Transverse colon (tissue), 4 donors: Measurements from ENCODE around the gene FAM13A. TPM values are rescaled to one million over a fixed set of nuclear protein-coding genes. Genes with fewer than 3 reads are reported as not detected.

ENCODE experiments used
- DNase-seq: peaks from one replicate; pipeline ENCODE4 v3.0.0-alpha.2; 2019
- H3K27ac ChIP-seq, 4 donors: fragments of 200-600 bp; sonication (generic); 2 replicates each; pipeline ENCODE4 v1.5.1; 2016 to 2018; ENCODE audit warnings: inconsistent platforms in 4 of 4
- H3K27me3 ChIP-seq: fragments of 200-600 bp; sonication (generic); 2 replicates; pipeline ENCODE4 v1.5.1; 2017; ENCODE audit warnings: inconsistent platforms
- H3K36me3 ChIP-seq, 4 donors: fragments of 200-600 bp; sonication (generic); 2 replicates each; pipeline ENCODE4 v1.5.1; 2017 to 2019; ENCODE audit warnings: inconsistent platforms in 4 of 4
- H3K4me1 ChIP-seq, 4 donors: fragments of 200-600 bp; sonication (generic); 2 replicates each; pipeline ENCODE4 v1.5.1; 2017 to 2020; ENCODE audit warnings: inconsistent platforms in 4 of 4
- H3K4me3 ChIP-seq, 4 donors: fragments of 200-600 bp; sonication (generic); 1 replicate in 1 of 4; 2 replicates in 3 of 4; pipeline versions ENCODE4 v1.5.1 to v1.6.1; 2017 to 2019; ENCODE audit warnings: inconsistent platforms in 4 of 4
- H3K9me3 ChIP-seq, 2 donors: fragments of 200-600 bp; sonication (generic); 2 replicates each; pipeline ENCODE4 v1.5.1; 2017 to 2019; ENCODE audit warnings: inconsistent platforms in 2 of 2
- CTCF ChIP-seq, 5 experiments: fragments of 200-600 bp in 3 of 5; fragments of 450-650 bp in 2 of 5; sonication (generic) in 3 of 5; IDR thresholded peaks; 1 replicate in 2 of 5; 2 replicates in 3 of 5; pipeline ENCODE4 v1.5.1; 2016 to 2017; ENCODE audit warnings: antibody characterized with exemption in 5 of 5, inconsistent platforms in 3 of 5, mild to moderate bottlenecking in 2 of 5, moderate library complexity in 1 of 5
- EP300 ChIP-seq: sonication (generic); formaldehyde crosslinking; IDR thresholded peaks from one replicate; pipeline ENCODE4 v1.6.1; 2017; ENCODE audit warnings: antibody characterized with exemption, low read depth
- POLR2A ChIP-seq: fragments of 450-650 bp; IDR thresholded peaks from one replicate; pipeline ENCODE4 v1.6.1; 2016; ENCODE audit warnings: antibody characterized with exemption, mild to moderate bottlenecking, moderate library complexity
- POLR2AphosphoS5 ChIP-seq, 3 donors: sonication (generic); formaldehyde crosslinking; IDR thresholded peaks; one replicate each; pipeline ENCODE4 v1.6.1; 2016; ENCODE audit warnings: antibody characterized with exemption in 3 of 3
- WGBS, 2 donors: methylation state at CpG; one replicate each; pipeline ENCODE4 v1.1.5; 2018; ENCODE audit warnings: low coverage in 1 of 2; 5-methylcytosine and 5-hydroxymethylcytosine counted together
- in situ Hi-C, 4 donors: fragments of 200-750 bp; cut with MboI; loops; one replicate each; pipeline versions ENCODE4 v1.15.0 to v1.15.1; 2017; ENCODE audit warnings: low sequenced_read_pairs in 3 of 4, low pct_ligation_motif_present in 1 of 4, low pct_unique_long_range_greater_than_20kb in 1 of 4
- intact Hi-C: fragments of 100-400 bp; cut with DNase I; formaldehyde crosslinking; loops from one replicate; pipeline ENCODE4 v1.15.1; 2023; ENCODE audit warnings: low total_unique reads
- small RNA-seq, 4 donors: library from RNA; depleted of rRNA; stranded (forward); fragments of <200 nt; gene quantifications; one replicate each; pipeline ENCODE3, GENCODE V24; 2016
- total RNA-seq, 4 donors: library from RNA; depleted of rRNA; stranded (reverse); fragments of >200 nt; gene quantifications; one replicate each; pipeline ENCODE4 v1.1.0, GENCODE V29; 2016

The FAM13A gene
- total RNA-seq, 4 donors from 2014 or later: 57.6 to 88.6 (median 67.6) TPM

DNA sequence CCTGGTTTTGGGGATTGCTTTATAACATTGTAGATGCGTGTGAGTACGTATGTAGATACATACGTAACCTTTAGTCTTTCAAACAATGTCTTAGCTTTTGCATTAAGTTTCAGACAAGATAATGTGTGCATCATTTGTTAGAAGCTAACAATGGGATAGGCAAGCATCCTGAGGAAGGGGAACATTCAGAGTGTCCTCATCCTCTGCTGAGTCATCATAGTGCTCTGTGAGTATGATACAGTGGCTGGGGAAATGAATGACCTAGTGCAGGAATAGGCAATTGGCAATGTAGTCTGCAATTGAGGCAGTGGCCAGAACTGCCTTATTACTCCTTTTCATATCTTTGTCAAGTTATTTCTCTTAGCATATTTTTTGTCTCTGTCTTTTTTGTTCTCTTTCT lies 366.6 kb downstream of the FAM13A start:
- WGBS, 2 donors: 96 to 100% methylated on average over 3 of the region's 3 CpGs
- Histone ChIP-seq H3K4me3 (no peak overlapping the region), H3K27me3 (no peaks in the 10 kb centered on the region), H3K9me3 (no peaks in the 10 kb centered on the region), H3K27ac (no peak overlapping the region), H3K36me3 (peaks cover 0 to 24% (median 3%) of the 10 kb centered on the region in 4 donors), H3K4me1 (no peaks in the 10 kb centered on the region)
- DNase-seq: no peak
- TF ChIP-seq POLR2AphosphoS5 (IDR thresholded peaks at IDR 0.05) (no peak), POLR2A (no peak), EP300 (no peak), CTCF (IDR thresholded peaks at IDR 0.05) (no peak)
- in situ Hi-C loops (no loop called here), intact Hi-C loops (no loop called here)

DNA sequence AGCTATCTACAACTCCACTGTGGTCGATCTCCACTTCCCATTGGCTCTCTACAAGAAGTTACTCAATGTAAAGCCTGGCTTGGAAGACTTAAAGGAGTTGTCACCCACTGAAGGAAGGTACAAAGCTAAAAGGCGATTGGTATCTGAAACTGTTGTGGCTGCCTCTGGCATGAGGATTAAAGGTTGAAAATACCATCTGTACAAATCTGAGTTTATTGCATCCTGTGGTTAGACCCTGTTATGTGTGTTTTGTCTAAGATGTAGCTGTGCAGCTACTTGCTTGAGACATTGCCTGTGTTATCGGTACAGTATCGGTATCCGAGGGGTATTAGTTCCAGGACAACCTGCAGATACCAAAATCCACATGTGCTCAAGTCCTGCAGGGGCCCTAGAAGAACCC lies 375.8 kb downstream of the FAM13A start:
- DNase-seq: no peak
- peaks cover 0 to 64% (median 9%) of the 10 kb centered on the region in 4 donors for H3K36me3 ChIP-seq
- intact Hi-C loops: no loop called here

More for the DNA sequence above, 375.8 kb downstream of the FAM13A start:
- in situ Hi-C loops: no loop called here
- no peak overlapping the region for H3K4me3 ChIP-seq
- H3K27ac ChIP-seq: no peak overlapping the region
- no peaks in the 10 kb centered on the region for H3K4me1 ChIP-seq
- no peaks in the 10 kb centered on the region for H3K9me3 ChIP-seq
- no peak for TF ChIP-seq POLR2AphosphoS5 (IDR thresholded peaks at IDR 0.05)
- TF ChIP-seq POLR2A: no peak
- no peak for TF ChIP-seq EP300
- TF ChIP-seq CTCF (IDR thresholded peaks at IDR 0.05): no peak
- H3K27me3 ChIP-seq: no peaks in the 10 kb centered on the region
- WGBS, 2 donors: 94 to 97% methylated on average over 5 of the region's 5 CpGs

Small RNA genes within 50 kb of the gene (small RNA-seq; reads per million reads assigned to genes)
- 0 reads per million in 4 donors for gene RF02115
- 0 to 0.12 (median 0) reads per million in 4 donors for gene RNU6-33P

Other genes with a start within 250 kb of the FAM13A start
- 1 to 10 TPM; 1.1 to 7.5 (median 6.6) TPM for gene TIGD2, start 54.3 kb upstream of the FAM13A start, total RNA-seq